BE2C (cell line): ENCODE measurements around the gene RNU1-1. TPM values are rescaled to one million over a fixed set of nuclear protein-coding genes. Genes with fewer than 3 reads are reported as not detected.
"Not testable (repeated sequence)": the region's sequence is repeated elsewhere in the genome, so short reads cannot be mapped to it uniquely, and the experiment has no call there.

ENCODE experiments used
- DNase-seq: peaks from one replicate; pipeline ENCODE4 v3.0.0-alpha.2; 2020
- H3K27me3 ChIP-seq: fragments of 250-450 bp; sonication (Bioruptor Pico); 2 replicates; pipeline ENCODE4 v1.5.1; 2020; ENCODE audit warnings: mild to moderate bottlenecking
- H3K36me3 ChIP-seq: fragments of 250-450 bp; sonication (Bioruptor Pico); 2 replicates; pipeline ENCODE4 v1.5.1; 2020; ENCODE audit warnings: mild to moderate bottlenecking
- H3K4me1 ChIP-seq: fragments of 250-450 bp; sonication (Bioruptor Pico); 2 replicates; pipeline ENCODE4 v1.5.1; 2020
- H3K4me3 ChIP-seq: 2 replicates; pipeline ENCODE4 v1.5.1; 2011; ENCODE audit warnings: low read depth, low read length
- H3K9me3 ChIP-seq: fragments of 250-450 bp; sonication (Bioruptor Pico); 2 replicates; pipeline ENCODE4 v1.5.1; 2020
- polyA plus RNA-seq: library from polyadenylated mRNA; unstranded; fragments of >200 nt; gene quantifications from one replicate; pipeline ENCODE4 v1.2.1, GENCODE V29; 2012; ENCODE audit warnings: low read depth, missing spikeins; ENCODE audit not compliant: insufficient read length, insufficient read depth

Gene RNU1-1
- 5.0 TPM for polyA plus RNA-seq

DNA sequence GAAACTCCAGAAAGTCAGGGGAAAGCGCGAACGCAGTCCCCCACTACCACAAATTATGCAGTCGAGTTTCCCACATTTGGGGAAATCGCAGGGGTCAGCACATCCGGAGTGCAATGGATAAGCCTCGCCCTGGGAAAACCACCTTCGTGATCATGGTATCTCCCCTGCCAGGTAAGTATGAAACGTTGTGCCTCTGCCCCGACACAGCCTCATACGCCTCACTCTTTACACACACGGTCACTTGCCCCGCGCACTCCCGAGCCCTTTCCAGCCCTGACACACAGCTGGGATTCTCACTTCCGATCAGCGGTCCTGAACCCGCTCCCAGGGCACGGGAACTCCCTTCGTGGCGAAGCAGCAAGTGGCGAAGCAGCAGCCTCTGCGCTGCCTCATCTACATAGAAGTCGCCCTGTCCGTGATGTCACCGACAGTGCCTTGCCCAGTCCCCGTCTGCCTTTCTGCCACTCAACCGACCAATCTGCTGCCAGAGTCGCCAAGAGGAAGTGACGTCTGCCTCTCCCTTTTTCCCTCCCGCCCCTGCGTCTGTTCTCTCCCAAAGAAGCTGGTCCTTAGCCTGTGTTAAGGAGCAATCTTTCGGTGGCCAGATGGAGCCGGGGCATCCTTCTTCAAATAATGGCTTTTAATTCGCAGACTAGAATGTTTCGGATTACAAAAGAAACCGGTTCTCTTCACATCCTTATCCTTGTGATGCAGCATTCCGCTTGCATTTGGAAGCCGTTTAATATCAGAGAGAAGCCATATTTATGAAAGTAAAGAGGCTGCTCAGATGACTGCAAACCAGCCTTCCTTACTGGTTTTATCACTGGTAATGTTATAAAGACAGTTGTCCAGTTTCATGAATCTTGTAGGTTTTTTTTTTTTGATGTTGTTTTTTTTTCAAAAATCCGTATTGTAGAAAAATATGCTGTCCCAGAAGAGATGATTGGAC is at the start of gene RNU1-1:
TSS of gene RNU1-1 (minus strand) at position 179 of the 949 bp plus-strand sequence.
- H3K36me3 ChIP-seq, H3K9me3 ChIP-seq, H3K27me3 ChIP-seq, H3K4me1 ChIP-seq: not testable (repeated sequence)
- DNase-seq = peak; percentile 44
- H3K4me3 ChIP-seq = peak within 1 kb of the TSS; percentile 37

DNA sequence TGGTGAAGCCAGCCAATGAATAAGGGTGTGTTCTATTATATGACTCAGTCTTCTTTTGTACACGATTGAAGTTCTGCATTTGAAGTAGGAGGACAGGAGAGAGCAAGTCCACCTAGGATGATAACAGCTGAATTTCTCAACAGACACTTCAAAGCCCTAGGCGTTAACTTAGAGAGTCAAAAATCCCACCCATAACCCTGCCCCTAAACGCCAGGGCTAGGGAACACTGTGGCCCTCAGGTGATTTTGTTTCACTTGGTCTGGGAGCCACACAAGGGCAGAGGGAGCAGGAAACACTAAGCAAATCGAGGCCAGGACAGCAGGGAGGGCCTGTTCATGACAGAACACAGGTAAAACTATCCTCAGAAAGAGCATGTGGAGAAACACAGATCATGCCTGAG is 47.0 kb upstream of the RNU1-1 start:
- not testable (repeated sequence) for H3K9me3 ChIP-seq, H3K36me3 ChIP-seq, H3K4me3 ChIP-seq, H3K4me1 ChIP-seq, H3K27me3 ChIP-seq, DNase-seq

GRCh38 chr1:16560498-16560897 is 46.4 kb upstream of the RNU1-1 start:
- H3K27me3 ChIP-seq, H3K4me1 ChIP-seq, DNase-seq, H3K36me3 ChIP-seq, H3K9me3 ChIP-seq, H3K4me3 ChIP-seq: not testable (repeated sequence)

DNA sequence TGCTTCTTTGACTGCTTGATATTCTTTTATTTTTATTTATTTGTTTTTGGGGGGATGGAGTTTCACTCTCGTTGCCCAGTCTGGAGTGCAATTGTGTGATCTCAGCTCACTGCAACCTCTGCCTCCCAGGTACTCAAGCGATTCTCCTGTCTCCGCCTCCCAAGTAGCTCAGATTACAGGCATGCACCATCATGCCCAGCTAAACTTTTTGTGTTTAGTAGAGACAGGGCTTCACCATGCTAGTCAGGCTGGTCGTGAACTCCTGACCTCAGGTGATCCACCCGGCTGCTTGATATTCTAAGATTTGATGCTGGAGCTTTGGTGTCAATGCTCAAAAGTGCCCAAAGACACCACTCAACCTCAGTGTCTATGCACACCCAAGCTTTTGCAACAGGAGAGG is 45.6 kb upstream of the RNU1-1 start:
- not testable (repeated sequence) for H3K36me3 ChIP-seq, H3K27me3 ChIP-seq, H3K9me3 ChIP-seq, DNase-seq, H3K4me3 ChIP-seq, H3K4me1 ChIP-seq

GRCh38 chr1:16557034-16557433 is 42.9 kb upstream of the RNU1-1 start:
- H3K4me1 ChIP-seq, H3K36me3 ChIP-seq, DNase-seq: not testable (repeated sequence)

DNA sequence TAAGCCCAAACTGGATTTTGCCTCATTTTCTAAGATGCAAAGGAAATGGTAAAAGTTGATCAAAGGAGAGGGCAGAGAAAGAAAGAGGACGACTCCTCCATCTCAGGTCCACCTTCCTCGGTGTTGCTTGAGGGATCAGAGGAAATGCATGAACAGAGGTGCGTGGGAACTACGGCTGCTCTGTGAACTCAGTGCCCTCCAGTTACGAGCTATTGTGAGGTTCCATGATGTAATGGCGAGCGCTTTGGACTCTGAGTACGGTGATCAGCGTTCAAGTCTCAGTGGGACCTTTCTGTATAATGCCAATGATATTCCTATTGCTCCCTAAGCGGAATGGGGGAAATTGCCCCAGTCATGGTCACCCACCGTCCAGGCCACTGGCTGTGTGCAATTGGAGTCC is 39.2 kb upstream of the RNU1-1 start:
- not testable (repeated sequence) for H3K36me3 ChIP-seq, H3K27me3 ChIP-seq, H3K4me1 ChIP-seq, DNase-seq, H3K4me3 ChIP-seq, H3K9me3 ChIP-seq

More at GRCh38 chr1:16557034-16557433, 42.9 kb upstream of the RNU1-1 start:
- not testable (repeated sequence) for H3K27me3 ChIP-seq, H3K9me3 ChIP-seq, H3K4me3 ChIP-seq

DNA sequence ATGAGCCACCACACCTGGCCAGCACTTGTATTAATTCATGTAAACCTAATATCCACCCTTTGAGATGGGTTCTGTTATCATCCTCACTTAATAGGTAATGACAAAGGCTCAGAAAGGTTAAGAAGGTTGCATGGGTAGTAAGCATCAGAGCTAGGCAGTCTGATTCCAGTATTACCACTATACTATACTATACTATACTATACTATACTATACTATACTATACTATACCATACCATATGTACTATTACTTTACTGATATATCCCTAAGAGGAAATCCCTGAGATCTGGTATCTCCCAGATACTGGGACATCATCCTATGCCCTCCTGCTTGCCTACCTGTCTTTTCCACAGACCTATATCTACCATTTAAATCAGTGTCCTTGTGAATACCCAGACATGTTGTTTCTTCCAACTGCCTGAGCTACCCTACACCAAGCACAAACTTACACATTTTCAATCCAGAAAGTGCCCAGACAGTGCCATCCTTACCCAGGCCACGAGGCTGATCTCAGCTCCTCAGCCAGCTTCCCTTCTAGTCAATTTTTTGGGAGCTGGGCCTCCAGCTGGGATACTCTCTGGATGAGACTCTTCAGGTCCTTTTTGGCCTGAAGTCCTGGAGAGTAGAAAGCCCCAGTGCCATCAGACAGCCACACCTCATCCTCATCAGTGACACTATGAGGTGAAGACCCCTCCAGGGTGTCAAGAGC is 36.3 kb upstream of the RNU1-1 start:
- not testable (repeated sequence) for DNase-seq

GRCh38 chr1:16549545-16549944 is 35.5 kb upstream of the RNU1-1 start:
- H3K4me1 ChIP-seq, DNase-seq, H3K27me3 ChIP-seq, H3K36me3 ChIP-seq, H3K9me3 ChIP-seq, H3K4me3 ChIP-seq: not testable (repeated sequence)

More for the DNA sequence above, 36.3 kb upstream of the RNU1-1 start:
- H3K9me3 ChIP-seq, H3K4me1 ChIP-seq, H3K4me3 ChIP-seq, H3K27me3 ChIP-seq, H3K36me3 ChIP-seq: not testable (repeated sequence)

GRCh38 chr1:16547502-16548241 is 33.6 kb upstream of the RNU1-1 start:
- H3K9me3 ChIP-seq, H3K36me3 ChIP-seq, H3K4me1 ChIP-seq, DNase-seq, H3K4me3 ChIP-seq, H3K27me3 ChIP-seq: not testable (repeated sequence)

- not testable (repeated sequence) for H3K27me3 ChIP-seq, H3K4me1 ChIP-seq, H3K9me3 ChIP-seq, H3K36me3 ChIP-seq
- DNase-seq = peak; percentile 50
- peak overlapping the region; percentile 47 for H3K4me3 ChIP-seq
Observed at GRCh38 chr1:16545682-16546095, 31.6 kb upstream of the RNU1-1 start.

DNA sequence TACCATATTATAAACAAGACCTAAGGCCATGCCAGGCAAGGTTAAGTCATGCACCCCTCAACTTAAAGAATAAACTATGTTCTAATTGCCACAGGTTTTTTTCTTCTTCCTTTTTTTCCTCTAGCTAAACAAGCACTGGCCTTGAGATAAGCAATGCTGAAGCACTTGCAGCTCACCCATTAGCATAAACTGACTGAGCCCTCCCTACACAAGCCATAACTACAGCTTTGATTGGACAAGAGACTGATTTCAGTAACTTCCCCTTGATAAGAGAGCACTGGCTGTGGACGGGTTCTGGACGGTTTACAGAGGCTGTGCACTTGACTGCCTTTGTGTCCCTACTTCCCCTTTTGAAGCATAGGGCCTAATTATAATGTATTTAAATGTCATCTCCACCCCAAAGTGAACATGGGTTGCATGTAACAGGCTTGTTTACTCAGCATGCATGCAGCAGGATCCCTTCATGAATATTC is 26.4 kb upstream of the RNU1-1 start:
- H3K27me3 ChIP-seq, H3K9me3 ChIP-seq, H3K36me3 ChIP-seq, H3K4me3 ChIP-seq, H3K4me1 ChIP-seq, DNase-seq: not testable (repeated sequence)

GRCh38 chr1:16537528-16537927 is 23.4 kb upstream of the RNU1-1 start:
- H3K4me1 ChIP-seq, H3K36me3 ChIP-seq, H3K9me3 ChIP-seq, H3K27me3 ChIP-seq: not testable (repeated sequence)
- peak overlapping the region; percentile 51 for H3K4me3 ChIP-seq
- DNase-seq = peak; percentile 35

DNA sequence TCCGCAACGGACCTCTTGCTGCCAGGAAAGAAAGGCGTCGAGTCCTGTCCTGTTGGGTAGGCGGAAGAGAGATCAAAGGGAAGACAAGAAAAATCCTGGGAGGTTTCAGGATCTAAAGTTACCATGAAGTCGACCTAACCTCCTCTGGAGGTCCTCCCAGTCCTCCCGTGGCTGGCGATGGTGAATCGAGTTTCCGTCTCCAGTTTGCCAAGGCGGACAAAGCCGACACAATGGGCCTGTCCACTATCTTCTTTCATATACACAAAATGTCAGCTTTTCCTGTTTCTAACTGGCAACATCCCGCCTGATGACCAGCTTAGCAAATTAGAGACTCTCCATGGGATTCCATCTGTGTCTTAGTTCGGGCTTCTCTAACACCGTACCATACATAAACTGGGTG is 22.7 kb upstream of the RNU1-1 start:
- not testable (repeated sequence) for H3K9me3 ChIP-seq, H3K27me3 ChIP-seq, H3K36me3 ChIP-seq, H3K4me1 ChIP-seq, DNase-seq, H3K4me3 ChIP-seq

DNA sequence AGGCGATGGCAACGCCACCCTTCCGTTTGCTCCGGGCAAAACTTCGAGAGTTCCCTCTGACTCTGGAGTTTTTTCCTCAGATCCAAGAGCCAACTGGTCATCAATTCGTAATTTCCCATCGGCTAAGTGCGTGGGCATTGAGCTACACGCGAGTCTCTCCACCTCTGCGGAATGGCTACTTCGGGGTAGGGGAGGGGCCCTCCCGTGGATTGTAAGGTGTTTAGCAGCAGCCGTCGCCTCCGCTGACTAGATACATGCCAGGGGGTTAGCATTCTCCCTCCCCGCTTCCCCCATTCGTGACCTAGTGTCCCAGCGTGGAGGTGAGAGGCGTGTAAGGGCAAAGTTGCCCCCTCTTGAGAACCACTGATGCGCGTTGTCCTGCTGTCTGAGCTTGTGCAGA is 21.8 kb upstream of the RNU1-1 start:
- not testable (repeated sequence) for H3K36me3 ChIP-seq, H3K4me1 ChIP-seq, H3K4me3 ChIP-seq, H3K27me3 ChIP-seq, H3K9me3 ChIP-seq, DNase-seq

- not testable (repeated sequence) for H3K4me1 ChIP-seq, H3K36me3 ChIP-seq, H3K4me3 ChIP-seq, H3K9me3 ChIP-seq, DNase-seq, H3K27me3 ChIP-seq
Observed at GRCh38 chr1:16535487-16535886, 21.4 kb upstream of the RNU1-1 start.
